ENCODE results near the gene CD46.

- TF ChIP-seq, protein P1, sequence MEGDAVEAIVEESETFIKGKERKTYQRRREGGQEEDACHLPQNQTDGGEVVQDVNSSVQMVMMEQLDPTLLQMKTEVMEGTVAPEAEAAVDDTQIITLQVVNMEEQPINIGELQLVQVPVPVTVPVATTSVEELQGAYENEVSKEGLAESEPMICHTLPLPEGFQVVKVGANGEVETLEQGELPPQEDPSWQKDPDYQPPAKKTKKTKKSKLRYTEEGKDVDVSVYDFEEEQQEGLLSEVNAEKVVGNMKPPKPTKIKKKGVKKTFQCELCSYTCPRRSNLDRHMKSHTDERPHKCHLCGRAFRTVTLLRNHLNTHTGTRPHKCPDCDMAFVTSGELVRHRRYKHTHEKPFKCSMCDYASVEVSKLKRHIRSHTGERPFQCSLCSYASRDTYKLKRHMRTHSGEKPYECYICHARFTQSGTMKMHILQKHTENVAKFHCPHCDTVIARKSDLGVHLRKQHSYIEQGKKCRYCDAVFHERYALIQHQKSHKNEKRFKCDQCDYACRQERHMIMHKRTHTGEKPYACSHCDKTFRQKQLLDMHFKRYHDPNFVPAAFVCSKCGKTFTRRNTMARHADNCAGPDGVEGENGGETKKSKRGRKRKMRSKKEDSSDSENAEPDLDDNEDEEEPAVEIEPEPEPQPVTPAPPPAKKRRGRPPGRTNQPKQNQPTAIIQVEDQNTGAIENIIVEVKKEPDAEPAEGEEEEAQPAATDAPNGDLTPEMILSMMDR (IDR thresholded peaks at IDR 0.05) = no peak
- TF ChIP-seq POLR2AphosphoS5 (IDR thresholded peaks at IDR 0.05) = no peak
Measured at GRCh38 chr1:207837673-207838072, 85.8 kb downstream of the CD46 start.

Measured in breast epithelium (tissue), 3 donors.